Epidermal melanocyte (primary cell): ENCODE measurements around the gene MRGPRE.

Source experiments
- DNase-seq: peaks from one replicate; pipeline ENCODE4 v3.0.0; 2011; ENCODE audit warnings: low spot score; ENCODE audit not compliant: insufficient read length

The MRGPRE gene

DNA sequence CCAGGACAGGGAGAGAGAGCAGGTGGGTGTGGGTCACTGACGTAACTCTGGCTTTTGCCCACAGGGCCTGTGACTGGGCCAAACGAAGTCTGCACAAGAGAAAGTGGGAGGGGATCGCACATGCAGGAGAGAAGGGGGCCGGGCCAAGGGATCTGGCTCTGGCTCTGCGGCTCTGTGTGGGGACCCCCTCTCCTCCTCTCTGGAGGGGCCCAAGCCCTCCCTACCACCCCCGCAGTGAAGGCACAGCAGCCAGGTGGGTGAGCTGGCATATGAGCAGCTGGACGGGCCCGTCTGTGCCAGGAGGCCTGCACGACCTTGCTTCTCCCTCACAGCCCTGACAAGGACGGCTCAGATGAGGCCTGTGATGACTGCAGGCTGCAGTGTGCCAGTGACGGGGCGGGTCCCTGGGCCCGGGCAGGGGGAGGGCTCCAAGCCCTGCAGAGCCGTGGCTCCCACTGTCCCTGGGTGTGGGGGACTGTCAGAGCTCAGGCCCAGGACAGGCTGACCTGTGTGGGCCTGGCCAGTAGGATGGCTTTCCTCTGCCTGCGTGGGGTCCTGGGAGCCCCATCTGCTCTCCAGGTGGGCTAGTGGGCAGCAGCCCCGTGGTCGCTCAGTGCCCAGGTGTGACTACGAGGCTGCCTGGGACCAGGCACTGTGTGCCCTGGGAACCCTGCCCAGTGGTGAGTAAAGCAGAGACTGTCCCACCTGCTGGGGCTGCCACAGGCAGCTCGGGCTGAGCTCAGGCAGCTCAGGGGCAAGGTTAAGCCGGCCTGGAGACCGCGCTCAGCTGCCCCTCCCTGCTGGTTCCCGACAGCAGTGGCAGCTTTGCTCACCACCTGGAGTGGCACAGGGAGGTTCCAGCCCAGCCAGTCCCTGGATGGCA lies 35.8 kb downstream of the MRGPRE start:
- no peak for DNase-seq

DNA sequence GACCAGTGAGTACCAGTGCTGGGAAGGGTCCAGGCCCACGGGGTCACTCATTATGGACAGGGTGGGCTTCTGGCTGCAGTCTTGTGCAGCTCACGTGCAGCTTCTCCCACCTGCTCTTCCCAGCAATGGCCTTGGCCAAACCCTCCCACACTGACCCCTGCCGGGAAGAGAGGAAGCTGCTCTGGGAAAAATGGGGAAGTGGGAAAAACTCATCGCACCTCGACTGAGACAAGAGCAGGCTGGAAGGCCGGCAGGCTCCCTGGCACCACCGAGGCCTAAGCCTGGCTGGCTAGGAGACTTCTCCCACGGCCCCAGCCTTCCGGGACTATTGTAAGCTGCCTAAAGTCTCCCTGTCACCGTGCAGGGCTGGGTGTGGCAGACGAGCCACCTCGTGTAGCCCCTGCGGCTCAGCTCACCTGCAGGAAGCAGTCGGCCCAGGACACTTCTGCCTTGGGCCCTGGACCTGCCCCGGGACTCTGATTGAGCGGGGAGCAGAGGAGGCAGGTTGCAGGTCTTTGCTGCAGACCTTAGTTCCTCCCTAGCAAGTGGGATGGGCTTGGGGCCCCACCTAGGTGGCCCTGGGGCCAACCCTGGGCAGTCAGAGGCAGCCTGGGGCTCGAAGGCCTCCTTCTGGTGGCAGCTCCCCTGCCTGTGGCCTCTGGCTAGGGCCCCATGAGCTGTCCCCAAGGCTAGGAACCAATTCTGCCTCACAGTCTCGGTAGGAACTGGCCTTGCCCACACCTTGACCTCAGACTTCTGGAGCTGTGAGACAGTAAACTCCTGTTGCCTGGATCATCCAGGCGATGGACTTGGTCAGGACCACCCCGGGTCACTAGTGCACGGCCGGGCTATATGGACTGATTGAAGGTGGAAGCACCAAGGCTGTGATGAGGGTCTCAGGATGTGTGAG lies 36.7 kb downstream of the MRGPRE start:
- no peak for DNase-seq

DNA sequence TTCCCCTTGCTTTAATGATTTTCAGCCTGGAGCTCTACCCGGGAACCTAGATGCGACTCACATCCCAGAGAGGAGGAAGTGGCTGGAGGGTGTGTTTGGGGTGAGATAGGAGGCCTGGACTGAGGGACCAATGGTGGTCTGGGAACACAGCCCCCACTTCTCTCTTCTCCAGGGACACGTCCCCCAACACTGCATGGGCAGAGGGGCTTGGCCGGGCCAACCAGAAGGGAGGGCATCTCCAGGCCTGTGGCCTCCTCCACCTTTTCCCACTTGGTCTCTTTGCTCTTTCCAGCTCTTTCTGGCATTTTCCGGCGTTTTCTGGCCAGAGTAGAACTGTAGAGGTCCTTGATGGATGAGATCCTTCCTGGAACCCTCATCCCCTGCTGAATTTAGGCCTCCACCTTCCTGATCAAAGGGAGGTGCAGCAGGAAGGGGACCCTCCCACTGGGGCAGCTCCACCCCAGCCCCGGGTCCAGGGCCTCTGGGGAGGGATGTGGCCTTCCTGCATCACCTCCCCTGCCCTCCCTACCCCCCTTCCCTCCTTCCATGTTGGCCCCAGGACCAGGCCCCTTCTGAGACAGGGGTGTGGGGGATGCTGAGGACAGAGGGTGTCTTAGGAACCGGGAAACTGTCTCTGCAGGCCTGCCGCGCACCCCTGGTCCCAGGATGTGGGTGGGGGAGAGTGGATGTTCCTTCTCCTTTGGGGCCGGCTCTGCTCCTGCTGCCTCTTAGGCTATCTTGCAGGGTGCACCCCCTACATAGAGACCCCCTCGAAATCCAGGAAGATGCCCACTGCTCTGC lies 38.0 kb downstream of the MRGPRE start:
- DNase-seq: no peak

DNA sequence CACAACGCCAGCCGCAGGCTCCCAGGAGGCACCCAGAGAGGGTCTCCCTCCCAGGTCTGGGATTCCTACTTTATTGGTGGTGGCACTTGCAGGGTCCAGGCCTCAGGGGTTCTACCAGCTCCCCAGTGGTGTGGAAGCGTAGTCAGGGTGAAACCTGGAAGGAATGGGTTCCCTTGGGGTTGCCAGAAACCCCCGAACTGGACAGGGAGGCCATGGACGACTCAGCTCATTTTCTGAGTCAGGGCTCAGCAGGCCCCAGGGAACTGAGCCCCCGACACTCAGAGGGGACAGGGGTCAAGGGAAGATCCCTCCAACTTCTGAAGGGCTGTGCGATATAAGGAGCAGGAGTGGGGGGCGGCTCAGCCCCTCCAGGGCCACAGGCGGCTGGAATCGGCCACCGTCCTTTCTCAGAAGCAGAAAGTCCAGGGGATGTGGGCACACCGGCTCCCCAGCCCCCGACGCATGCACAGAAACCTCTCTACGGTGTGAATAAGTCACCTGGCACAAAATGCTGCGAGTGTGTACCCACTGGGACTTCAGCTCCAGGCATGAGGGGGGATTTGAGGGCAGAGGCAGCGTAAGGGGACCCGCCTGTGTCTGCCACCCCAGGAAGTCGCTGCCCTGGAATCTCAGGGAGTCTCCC lies 38.7 kb downstream of the MRGPRE start:
- DNase-seq: no peak

DNA sequence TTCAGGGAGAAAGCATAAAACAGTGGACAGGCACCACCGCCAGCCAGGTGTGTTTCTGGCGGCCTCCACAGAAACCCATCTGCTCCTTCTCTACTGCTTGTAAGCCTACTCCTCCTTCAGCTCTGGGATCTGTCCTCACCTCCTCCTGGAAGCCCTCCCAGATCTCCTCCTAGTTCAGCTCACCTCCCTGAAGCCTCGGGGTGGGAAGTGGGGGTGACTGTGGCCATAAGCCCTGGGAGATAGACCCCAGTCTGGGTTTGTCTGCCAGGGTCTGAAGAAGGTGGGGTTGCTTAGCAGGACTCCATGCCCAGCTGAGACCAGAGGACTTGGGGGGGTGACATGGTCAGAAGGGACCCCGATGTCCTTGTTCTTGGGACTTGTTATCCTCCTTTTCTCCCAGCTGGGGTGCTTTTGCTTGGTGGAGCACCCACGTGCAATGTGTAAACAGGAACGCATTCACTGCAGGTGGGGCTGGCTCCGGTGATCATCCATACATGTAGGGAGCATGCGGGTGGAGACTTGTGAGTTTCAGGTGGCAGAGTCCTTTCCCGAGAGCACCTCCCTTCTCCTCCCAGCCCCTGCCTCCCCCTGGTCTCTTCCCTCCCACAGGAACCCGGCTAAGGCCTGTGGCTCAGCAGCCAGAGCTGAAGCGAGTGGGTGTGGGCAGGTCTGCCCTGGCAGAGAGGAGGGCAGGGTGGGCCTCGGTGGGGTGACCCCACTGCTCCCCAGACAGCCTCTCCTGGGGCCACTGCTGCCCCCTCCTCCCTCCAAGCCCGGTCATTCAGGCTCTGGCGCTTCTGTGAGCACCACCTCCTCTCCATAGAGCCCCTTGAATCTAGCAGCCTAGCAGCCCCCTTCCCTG lies 39.5 kb downstream of the MRGPRE start:
- DNase-seq: no peak

DNA sequence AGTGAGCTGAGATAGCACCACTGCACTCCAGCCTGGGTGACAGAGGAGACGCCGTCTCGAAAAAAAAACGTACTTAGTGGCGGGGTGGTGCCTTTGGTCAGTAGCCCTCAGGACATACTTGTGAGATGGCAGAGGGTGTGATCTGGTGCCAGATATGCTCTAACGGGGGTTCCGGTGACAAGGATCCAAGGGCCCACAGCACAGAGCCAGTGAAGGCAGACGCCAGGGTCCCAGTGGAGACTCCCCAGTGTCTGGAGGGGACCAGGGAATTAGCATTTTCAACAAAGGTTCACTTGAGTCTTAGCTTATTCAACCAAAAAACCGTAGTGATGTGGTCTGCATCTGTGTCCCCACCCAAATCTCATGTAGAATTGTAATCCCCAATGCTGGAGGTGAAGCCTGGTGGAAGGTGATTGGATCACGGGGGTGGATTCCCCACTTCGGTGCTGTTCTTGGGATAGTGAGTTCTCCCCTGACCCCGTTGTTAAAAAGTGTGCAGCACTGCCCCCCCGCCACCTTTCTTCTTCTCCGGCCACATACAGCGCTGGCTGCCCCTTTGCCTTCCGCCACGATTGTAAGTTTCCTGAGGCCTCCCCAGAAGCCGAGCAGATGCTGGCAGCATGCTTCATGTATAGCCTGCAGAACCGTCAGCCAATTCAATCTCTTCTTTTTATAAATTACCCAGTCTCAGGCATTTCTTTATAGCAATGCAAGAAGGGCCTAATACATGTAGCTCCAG lies 40.5 kb downstream of the MRGPRE start:
- DNase-seq: no peak

DNA sequence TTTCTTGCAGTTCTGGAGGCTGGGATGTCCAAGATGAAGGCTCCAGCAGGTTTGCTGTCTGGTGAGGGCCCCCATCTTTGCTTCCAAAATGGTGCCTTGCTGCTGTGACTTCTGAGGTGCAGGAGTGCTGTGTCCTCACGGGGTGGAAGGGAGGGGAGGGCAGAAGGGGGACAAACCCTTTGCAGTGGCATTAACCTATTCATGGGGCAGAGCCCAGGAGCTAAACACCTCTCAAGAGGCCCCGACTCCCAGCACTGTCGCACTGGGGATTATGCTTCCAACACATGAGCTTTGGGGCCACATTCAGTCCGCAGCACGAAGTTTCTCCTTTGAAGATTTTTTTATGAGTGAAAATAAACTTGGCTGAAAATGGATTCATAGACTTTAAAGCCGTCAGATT lies 41.6 kb downstream of the MRGPRE start:
- DNase-seq: no peak

DNA sequence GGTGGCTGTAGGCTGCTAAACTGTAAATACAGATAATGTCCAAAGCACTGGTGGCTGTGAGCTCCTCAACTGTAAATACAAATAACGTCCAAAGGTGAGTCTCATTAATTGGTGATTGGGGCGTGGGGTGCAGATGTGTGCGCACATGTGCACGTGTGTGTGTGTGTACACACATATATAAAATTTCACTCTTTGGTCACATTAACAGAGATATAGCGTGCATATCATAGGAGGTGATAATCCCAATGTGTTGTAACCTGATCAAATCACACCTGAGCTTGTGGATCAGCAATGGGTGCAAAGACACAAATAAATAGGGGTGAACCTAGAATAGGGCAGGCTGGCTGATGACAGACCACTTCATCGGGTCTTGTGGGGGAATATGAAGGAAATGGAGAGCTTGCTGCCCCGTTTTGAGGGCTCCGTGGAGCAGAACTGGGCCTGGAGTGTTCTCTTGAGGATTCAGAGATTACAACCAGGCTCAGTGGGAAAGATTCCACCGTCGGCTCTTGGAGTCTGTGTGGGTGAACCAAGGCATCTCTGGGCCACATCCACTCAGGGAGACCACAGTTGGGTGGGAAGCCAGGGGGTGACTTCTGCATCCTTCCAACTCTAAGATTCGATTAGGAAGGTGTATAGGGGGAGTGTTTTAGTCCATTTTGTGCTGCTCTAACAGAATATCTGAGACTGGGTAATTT lies 42.2 kb downstream of the MRGPRE start:
- no peak for DNase-seq

DNA sequence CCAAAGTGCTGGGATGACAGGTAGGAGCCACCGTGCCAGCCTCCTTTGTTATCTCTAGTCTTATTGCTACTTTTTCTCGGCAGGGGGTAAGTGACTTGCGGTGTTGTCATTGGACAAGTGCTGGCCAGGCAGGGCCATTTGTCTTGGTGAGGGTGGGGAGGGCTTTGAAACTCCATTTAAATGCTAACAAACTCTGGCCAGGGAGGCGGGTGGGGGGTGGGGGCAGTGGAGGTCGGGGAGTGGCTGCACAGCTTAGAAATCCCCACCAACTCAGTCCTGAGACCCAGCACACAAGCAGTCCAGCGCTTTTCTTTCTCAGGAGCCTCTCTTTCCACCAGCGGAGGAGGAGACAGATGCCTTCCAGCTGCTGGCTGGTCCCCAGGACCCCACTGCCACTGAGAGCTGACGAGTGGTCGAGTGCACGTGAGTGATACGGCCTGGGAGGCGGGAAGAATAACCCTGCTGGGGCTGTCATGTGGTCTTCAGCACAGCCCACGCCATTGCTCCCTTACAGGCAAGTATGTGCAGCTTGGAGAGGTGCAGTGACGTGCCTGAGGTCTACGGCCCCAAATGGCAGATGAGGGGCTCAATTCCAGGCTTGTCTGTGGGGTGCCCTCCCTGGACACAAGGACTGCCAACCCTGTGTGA lies 42.9 kb downstream of the MRGPRE start:
- no peak for DNase-seq

DNA sequence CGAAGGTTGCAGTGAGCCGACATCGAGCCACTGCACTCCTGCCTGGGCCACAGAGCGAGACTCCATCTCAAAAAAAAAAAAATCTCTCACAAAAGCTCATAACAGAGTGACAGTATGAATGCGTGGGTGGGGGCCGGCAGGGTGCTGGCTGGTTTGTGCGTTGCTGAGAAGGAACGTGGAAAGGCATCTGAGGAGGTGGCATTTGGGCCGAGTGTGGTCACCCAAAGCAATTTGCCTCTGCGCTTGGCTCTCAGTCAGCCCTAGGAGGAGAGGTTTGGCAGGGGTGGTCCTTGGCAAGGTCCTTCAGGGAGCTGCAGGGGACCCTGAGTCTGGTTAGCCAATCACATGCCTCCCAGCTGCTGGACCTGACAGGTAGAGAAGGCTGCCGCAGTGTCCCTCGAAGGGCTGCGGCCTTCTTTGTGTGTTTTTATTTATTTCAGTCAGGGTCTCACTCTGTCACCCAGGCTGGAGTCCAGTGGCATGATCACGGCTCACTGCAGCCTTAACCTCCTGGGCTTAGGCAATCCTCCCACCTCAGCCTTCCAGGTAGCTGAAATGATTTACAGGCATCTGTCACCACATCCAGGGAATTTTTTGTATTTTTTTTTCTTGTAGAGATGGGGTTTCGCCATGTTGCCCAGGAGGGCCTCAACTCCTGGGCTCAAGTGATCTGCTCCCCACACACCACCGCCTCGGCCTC lies 43.6 kb downstream of the MRGPRE start:
- no peak for DNase-seq

DNA sequence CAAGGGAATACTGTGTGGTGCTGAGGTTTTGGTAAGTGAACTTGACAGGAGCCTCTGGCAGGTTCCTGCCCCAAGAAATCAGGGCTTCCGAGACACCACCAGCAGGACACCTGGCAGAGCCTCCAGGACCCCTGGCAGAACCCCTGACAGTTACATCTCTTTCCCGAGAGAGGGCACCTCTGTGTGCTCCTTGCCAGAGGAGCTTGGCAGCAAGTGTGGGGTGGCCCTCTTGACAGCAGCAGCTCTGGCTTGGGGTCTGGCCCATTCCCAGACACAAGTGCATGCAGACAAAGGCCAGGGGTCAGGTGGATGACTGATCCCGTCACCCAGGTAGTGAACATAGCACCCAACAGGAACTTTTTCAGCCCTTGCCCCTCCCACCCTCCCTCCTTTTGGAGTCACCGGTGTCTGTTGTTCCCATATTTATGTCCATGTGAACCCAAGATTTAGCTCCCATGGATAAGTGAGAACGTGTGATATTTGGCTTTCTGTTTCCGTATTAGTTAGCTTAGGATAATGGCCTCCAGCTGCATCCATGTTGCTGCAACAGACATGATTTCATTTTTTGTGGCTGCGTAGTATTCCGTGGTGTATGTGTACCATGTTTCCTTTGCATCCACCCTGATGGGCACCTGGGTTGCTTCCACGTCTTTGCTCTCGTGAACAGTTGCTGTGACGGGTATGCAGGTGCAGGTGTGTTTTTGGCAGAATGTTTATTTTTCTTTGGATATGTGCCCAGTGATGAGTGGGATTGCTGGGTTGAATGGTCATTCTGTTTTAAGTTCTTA lies 45.9 kb downstream of the MRGPRE start:
- no peak for DNase-seq

DNA sequence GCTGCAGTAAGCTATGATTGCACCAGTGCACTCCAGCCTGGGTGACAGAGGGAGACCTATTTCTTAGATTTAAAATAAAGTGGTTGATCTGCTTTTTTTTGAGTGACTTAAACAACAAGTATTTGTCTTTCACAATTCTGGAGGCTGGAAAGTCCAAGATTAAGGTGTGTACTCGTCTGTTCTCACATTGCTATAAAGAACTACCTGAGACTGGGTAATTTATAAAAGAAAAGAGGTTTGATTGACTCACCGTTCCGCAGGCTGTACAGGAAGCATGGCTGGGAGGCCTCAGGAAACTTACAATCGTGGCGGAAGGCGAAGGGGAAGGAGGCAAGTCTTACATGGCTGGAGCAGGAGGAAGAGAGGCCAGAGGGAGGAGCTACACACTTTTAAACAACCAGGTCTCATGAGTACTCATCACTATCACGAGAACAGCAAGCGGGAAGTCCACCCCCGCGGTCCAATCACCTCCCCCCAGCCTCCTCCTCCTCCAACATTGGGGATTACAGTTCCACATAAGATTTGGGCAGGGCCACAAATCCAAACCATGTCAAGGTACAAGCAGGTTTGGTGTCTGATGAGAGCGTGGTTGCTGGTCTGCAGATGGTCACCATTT lies 47.4 kb downstream of the MRGPRE start:
- DNase-seq: no peak

DNA sequence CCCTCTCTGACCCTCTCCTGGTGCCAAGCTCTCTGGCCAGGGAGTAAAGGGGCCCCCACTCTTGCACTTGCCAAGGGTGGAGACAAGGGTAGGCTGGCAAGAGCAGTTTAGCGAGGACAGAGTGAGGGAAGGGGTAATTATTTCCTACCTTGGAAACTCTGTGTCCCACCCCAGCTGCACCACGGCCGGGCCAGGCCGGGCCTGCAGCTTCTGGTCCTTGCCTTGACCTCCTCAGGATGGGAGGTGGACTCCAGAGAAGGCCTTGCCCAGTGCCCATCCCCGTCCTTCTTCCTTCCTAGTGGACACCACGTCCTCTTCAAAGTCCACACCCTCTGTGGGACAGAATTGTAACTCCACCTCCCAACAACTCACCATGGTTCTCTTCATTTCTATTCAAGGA lies 48.7 kb downstream of the MRGPRE start:
- no peak for DNase-seq

DNA sequence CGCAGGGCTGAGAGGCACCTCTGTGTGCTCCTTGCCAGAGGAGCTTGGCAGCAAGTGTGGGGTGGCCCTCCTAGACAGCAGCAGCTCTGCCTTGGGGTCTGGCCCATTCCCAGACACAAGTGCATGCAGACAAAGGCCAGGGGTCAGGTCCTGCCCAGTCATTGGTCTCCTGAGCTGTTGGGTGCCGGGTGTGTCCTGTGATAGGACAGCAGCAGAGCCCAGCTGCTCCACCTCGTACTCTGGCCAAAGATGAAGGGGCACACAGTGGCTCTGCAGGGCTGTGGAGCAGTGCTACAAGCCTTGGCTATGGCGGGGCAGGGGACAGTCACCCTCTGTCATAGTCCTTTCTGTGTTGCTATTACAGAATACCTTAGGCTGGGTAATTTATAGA lies 49.8 kb downstream of the MRGPRE start:
- no peak for DNase-seq

DNA sequence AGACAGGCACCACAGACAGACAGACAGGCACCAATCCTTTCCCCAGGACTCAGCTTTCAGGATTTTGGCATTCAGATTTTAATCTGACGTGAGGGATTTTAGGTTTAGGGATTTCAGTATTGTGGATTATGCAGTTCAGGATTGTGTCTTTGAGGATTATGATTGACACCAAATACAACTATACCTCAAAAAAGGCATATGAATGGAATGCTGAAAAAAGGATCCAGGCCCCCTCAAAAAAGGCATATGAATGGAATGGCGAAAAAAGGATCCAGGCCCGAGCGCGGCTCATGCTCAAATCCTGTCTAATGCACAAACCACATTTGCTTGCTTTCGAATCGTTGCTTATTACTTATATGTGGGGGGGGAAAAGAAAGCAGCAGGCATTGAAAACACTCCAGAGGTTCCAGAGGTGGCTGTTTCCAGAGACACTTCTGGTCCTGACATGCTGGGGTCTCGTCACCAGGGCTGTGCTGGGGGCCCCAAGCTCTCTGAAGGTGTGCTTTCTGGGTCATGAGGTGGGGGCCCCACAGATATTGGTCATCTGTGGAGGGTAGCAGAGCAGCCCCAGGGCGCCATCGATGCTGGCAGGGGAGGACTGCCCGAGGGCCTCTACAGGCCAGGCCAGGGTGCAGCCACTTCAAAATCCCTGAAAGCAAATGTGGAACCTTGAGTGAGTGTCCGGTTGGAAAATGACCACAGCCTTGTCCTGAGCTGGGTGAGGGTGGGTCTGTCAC lies 50.3 kb downstream of the MRGPRE start:
- DNase-seq: no peak

DNA sequence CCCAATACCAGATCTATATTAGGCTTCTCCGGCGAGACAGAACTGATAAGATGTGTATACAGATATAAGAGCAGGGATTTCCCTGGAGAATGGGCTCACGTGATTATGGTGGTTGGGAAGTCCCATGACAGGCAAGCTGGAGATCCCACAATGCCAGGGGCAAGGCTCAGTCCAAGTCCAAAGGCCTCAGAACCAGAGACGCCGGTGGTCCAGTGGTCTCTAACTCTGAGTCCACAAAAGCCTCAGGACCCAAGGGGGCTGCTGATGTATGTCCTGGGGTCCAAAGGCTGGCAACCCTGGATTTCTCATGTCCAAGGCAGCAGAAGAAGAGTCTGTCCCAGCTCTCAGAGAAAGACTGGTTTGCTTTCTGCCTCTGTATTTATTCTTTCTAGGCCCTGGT lies 51.3 kb downstream of the MRGPRE start:
- no peak for DNase-seq
